GM12891 (cell line): ENCODE measurements around the gene SSUH2.

Experiments
- DNase-seq: peaks from one replicate; pipeline ENCODE4 v3.0.0; 2011; ENCODE audit warnings: low spot score; ENCODE audit not compliant: insufficient read length
- FAIRE-seq: peaks from 2 replicates; lab custom pipeline; 2011; peaks lifted over from hg19 to GRCh38; lab: Jason Lieb, UNC
- PAX5 ChIP-seq: IDR thresholded peaks from 2 replicates; pipeline ENCODE4 v1.6.1; 2011; ENCODE audit warnings: low read length, moderate library complexity, mild to moderate bottlenecking; ENCODE audit not compliant: insufficient read depth, severe bottlenecking
- POLR2A ChIP-seq: IDR thresholded peaks from 2 replicates; pipeline ENCODE4 v1.6.1; 2011; ENCODE audit warnings: low read depth, low read length, control low read depth
- POLR2AphosphoS5 ChIP-seq: IDR thresholded peaks from 2 replicates; pipeline ENCODE4 v1.6.1; 2011; ENCODE audit warnings: low read depth, low read length, control low read depth
- POU2F2 ChIP-seq: IDR thresholded peaks from 2 replicates; pipeline ENCODE4 v1.6.1; 2011; ENCODE audit warnings: low read depth, mild to moderate bottlenecking, control low read depth, low read length, moderate library complexity
- SPI1 ChIP-seq: IDR thresholded peaks from 2 replicates; pipeline ENCODE4 v1.6.1; 2011; ENCODE audit warnings: low read depth, low read length, control low read depth
- TAF1 ChIP-seq: IDR thresholded peaks from 2 replicates; pipeline ENCODE4 v1.6.1; 2011; ENCODE audit warnings: low read depth, low read length, control low read depth

The SSUH2 gene

GRCh38 chr3:8576436-8576835 is 68.2 kb downstream of the SSUH2 start:
- TF ChIP-seq POU2F2 = no peak
- no peak for TF ChIP-seq PAX5
- TF ChIP-seq POLR2A = no peak
- no peak for TF ChIP-seq POLR2AphosphoS5
- TF ChIP-seq SPI1 = no peak
- TF ChIP-seq TAF1 = no peak
- DNase-seq = no peak
- no peak for FAIRE-seq

- no peak for FAIRE-seq
- TF ChIP-seq POLR2AphosphoS5 = no peak
- no peak for TF ChIP-seq SPI1
- no peak for TF ChIP-seq PAX5
- no peak for TF ChIP-seq POLR2A
- no peak for TF ChIP-seq POU2F2
- TF ChIP-seq TAF1 = no peak
- DNase-seq = no peak
Observed at GRCh38 chr3:8575364-8576104, 69.1 kb downstream of the SSUH2 start.

- TF ChIP-seq PAX5 = no peak
- TF ChIP-seq SPI1 = no peak
- no peak for TF ChIP-seq POLR2AphosphoS5
- no peak for TF ChIP-seq TAF1
- TF ChIP-seq POLR2A = no peak
- no peak for TF ChIP-seq POU2F2
- DNase-seq (no peak), FAIRE-seq (no peak)
Observed at GRCh38 chr3:8574670-8575322, 69.8 kb downstream of the SSUH2 start.

- no peak for DNase-seq
- no peak for FAIRE-seq
- TF ChIP-seq POLR2AphosphoS5 (no peak), PAX5 (no peak), POU2F2 (no peak), SPI1 (no peak), POLR2A (no peak), TAF1 (no peak)
Observed at GRCh38 chr3:8574040-8574669, 70.4 kb downstream of the SSUH2 start.

- TF ChIP-seq SPI1 (no peak), PAX5 (no peak), POLR2AphosphoS5 (no peak), POLR2A (no peak), POU2F2 (no peak), TAF1 (no peak)
- FAIRE-seq (no peak), DNase-seq (no peak)
Observed at GRCh38 chr3:8573342-8573926, 71.2 kb downstream of the SSUH2 start.

- FAIRE-seq (no peak), DNase-seq (no peak)
- TF ChIP-seq POU2F2 (no peak), PAX5 (no peak), POLR2A (no peak), POLR2AphosphoS5 (no peak), TAF1 (no peak), SPI1 (no peak)
Observed at GRCh38 chr3:8571256-8571655, 73.3 kb downstream of the SSUH2 start.
